Stimulated activated CD4-positive, alpha-beta T cell treated with anti-CD3 and anti-CD28 coated beads, TNF-alpha, amount 100 ng/mL, for 48 hours (primary cell): ENCODE results near the gene PAK1.
A peak's percentile ranks its signal among the peaks of the same experiment; 100 is the strongest.

ENCODE experiments used
- DNase-seq, 3 donors: peaks; one replicate each; pipeline ENCODE4 v3.0.0-alpha.2; 2020; ENCODE audit warnings: low read depth in 3 of 3

The PAK1 gene

DNA sequence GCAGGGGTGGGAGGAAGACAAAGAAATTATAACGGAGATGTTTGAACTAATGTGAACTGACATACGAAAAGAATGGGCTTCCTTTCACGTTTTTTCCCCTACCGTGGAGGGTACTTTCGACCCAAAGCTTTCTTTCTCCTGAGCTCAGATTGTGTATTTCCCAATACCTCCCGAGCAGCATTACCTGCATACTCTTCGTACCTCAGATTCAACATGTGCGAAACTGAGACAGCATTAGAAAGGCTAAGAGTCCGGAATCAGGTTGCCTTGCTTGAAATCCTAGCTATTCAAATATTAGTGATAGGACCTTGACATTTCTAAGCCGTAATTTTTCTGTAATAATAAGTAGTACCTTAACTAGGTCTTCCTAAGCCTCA is 778 bp upstream of the PAK1 start:
- no peak for DNase-seq

GRCh38 chr11:77472991-77473800 is 698 bp downstream of the PAK1 start:
- DNase-seq, result peak in 2 of 3 donors; percentile 14 to 31

DNA sequence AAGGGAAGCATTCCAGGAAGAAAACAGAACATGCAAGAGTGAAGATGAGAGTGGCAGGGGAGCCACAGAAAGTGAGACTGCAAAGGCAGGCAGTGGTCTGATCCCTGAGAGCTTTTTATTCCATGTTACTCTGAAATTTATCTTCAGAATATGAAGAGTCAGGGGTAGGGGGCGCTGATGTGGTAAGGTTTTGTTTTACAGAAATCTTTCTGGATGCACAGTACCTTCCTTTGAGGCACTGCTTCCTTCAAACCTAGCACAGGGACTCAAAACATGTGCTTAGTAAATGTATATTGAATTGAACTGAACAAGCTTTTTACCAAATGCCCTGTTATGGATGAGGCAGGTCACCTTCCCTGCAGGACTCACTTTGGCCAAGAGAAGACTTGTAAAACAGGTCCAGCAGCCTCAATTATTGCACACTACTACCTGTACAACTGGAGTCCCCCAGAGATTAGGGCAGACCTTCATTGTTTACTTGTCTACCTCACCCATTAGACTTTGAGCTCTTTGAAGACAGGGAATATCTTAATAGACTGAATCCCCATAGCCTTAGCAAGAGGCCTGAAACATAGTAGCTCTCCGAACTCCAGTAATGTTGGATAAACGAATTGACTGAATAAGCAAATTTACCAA is 2.2 kb downstream of the PAK1 start:
- no peak for DNase-seq

GRCh38 chr11:77470971-77471370 is 2.9 kb downstream of the PAK1 start:
- DNase-seq, result no peak

- DNase-seq, result no peak
Observed at GRCh38 chr11:77470504-77470903, 3.4 kb downstream of the PAK1 start.

DNA sequence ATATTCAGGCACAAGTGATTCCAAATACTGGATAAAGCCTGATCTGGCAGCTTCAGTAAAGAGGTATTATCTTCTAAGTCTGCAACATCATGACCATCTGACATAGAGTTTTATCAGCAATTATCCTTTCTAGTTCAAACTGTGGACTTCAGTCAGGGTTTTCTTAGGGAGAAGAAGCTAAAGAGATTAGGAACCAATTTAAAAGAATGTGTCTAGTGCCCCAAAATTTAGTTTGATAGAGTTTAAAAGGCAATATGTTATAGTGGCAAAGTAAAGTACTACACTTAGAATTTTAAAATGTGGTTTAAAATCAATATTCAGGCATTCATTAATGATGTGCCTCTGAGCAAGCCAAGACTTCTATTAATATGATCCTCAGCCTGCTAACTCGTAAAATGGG is 5.4 kb downstream of the PAK1 start:
- DNase-seq, result no peak

GRCh38 chr11:77467993-77468392 is 5.9 kb downstream of the PAK1 start:
- no peak for DNase-seq

GRCh38 chr11:77467233-77467632 is 6.7 kb downstream of the PAK1 start:
- DNase-seq, result no peak

DNA sequence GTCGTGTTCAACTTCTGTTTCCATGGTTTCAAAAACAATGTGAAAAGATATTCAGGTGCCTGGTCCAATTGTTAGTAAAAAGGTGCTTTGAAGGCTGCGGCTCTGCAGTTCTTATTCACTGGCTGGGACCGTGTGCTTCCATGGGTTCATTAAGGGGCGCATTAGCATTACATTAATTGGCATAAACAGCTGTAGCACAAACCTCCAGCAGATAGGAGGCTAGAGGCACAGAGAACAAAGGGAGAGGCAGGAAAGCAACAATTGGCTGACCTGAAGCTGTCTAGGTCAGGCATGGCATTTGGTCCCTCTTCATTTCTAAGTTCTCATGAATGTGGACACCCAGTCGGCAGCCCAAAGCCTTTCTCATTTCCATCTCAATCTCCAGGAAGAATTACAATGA is 16.6 kb downstream of the PAK1 start:
- DNase-seq, result no peak

GRCh38 chr11:77455740-77456139 is 18.2 kb downstream of the PAK1 start:
- DNase-seq, result no peak

GRCh38 chr11:77454867-77455655 is 18.8 kb downstream of the PAK1 start:
- no peak for DNase-seq

DNA sequence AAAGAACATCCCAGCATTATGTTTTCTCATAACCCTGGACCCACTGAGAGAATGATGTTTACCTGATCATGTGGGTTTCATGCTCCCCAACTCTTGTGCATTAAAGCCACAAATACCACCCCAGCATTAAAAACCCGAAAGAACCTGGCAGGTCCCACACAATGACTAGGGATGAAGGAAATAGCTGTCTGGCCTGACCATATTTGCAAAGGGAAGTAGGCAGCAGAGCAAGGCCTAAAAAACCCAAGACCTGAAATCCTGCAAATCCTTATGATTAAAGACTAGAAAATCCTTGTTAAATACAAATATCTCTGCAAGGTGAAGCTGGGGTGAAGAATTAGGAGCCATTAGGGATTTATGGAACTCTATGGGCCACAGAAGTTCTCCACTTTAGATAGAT is 23.7 kb downstream of the PAK1 start:
- no peak for DNase-seq

GRCh38 chr11:77449784-77450183 is 24.1 kb downstream of the PAK1 start:
- no peak for DNase-seq

DNA sequence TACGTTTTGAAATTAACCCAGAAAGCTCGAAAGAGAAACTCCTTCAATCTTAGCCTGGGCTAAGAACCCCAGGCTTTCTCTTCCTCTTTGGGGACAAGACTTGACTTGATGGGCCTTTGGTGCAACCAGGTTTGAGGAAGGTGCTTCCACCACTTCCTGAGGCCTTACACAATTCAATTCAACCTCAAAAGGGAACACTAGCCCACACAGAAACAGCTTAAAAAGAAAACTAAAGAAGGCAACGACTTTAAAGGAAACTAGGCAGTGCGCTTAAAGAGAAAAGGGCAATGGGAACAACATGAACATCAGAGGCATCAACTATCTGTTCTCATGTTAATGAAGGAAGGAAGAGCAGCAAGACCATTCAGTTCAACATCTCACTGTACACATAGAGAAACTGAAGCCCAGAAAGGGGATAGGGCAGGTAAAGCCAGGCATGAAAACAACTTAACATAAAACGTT is 24.8 kb downstream of the PAK1 start:
- no peak for DNase-seq

DNA sequence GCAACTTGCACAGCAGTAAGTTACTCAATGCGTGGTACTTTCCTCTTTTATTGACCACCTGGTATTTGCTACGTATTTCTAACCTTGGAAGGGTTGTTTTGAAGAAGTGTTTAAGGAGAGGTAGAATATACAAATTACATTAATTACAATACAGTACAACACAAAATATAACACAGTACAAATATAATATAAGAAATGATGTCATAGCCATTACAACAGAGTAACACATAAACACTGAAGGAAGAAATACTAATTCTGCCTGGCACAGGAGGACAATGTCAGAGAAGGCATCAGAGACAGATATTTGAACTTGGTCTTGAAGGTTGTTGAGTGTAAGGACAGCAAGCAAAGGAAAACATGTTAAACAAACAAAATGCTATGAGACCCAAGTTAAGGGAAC is 25.6 kb downstream of the PAK1 start:
- DNase-seq, result no peak

GRCh38 chr11:77446911-77447629 is 26.8 kb downstream of the PAK1 start:
- no peak for DNase-seq

DNA sequence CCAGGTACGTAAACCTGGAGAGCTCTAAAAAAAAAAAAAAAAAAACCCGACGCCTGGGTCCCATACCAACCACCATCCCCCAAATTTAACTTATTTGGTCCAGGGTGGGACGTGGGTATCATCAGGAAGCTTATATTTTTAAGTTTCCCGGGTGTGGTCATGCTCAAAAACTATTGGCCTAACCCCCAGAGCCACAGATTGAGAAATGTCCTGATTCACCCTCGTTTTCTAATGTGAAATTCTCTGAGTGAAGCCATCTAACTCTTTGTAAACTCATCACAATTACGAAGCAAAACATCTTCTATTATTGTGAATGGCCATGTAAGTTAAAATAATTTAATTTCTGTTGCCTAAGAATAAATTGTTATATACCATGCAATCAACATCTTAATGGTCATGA is 29.6 kb downstream of the PAK1 start:
- DNase-seq, result no peak

- DNase-seq, result no peak
Observed at GRCh38 chr11:77442394-77443053, 31.4 kb downstream of the PAK1 start.

DNA sequence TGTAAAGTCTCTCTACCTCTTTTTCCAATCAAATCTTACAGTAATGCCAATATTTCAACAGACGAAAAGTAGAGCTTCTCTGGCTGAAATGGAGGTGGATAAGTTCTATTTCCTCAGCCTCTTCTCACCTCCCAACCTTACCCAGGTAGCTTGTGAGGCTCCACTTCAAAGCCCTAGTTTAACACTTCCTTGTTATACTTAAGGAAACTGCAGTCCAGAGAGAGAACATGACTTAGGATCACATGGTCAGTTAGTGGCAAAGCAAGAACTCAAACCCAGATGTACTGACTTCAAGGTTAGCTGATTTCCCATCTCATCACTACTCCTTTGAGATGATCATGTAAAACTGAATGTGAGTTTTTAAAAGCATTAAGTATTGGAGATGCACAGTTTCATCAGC is 32.5 kb downstream of the PAK1 start:
- DNase-seq, result no peak

- DNase-seq, result no peak
Observed at GRCh38 chr11:77440678-77441077, 33.2 kb downstream of the PAK1 start.

DNA sequence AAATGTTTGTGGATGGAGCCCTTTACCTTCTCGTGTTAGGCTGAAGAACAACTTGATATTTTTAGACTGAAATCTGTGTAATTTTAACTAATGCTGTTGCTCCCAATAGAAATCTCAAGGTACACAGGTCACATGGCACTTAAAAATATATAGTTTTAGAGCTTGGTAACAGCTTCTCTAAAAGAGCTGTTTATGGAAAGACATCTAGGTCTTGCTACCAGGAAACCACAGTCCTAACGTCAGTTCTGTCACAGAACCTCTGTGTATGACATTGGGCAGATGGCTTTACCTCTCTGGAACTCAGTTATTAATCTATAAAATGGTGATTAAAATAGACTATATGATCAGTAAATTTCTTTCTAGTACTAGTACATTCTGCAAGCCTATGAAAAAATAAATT is 35.4 kb downstream of the PAK1 start:
- DNase-seq, result no peak
